Measurements from ENCODE around the gene MCM6.
"Not testable (repeated sequence)": the region's sequence is repeated elsewhere in the genome, so short reads cannot be mapped to it uniquely, and the experiment has no call there.

Gene MCM6

GRCh38 chr2:135818937-135819610 lies 57.2 kb downstream of the MCM6 start:
- peak; percentile 71 for DNase-seq
- Histone ChIP-seq H2BK120ac (ENCODE audit: low read depth, low read length) (no peak overlapping the region), H2BK5ac (ENCODE audit: low read length) (no peak overlapping the region), H3K79me1 (ENCODE audit: low read length) (no peaks in the 10 kb centered on the region), H2BK15ac (replicated peaks; ENCODE audit: low read depth) (no peak overlapping the region), H3K18ac (ENCODE audit: low read length) (no peak overlapping the region), H3K9ac (ENCODE audit: low read length) (no peak overlapping the region), H3K4ac (ENCODE audit: low read depth, low read length) (no peak overlapping the region), H4K5ac (ENCODE audit: low read length) (no peak overlapping the region), H3K4me3 (ENCODE audit: low read length) (no peak overlapping the region), H2AK5ac (ENCODE audit: low read length) (no peak overlapping the region), H4K8ac (ENCODE audit: low read depth, low read length) (no peak overlapping the region), H3K27ac (ENCODE audit: low read depth, low read length) (no peak overlapping the region), H3K23ac (ENCODE audit: low read length) (no peak overlapping the region), H3K56ac (ENCODE audit: low read length) (no peak overlapping the region), H3K36me3 (ENCODE audit: control insufficient read depth, insufficient read depth, low read length) (no peaks in the 10 kb centered on the region), H3K4me2 (ENCODE audit: low read length) (no peak overlapping the region), H3K79me2 (ENCODE audit: control insufficient read depth, insufficient read depth, low read length) (no peaks in the 10 kb centered on the region), H3K27me3 (ENCODE audit: insufficient read depth, low read length, poor library complexity) (no peaks in the 10 kb centered on the region), H3K4me1 (ENCODE audit: control insufficient read depth, low read depth, low read length) (no peaks in the 10 kb centered on the region)
- WGBS (ENCODE audit: extremely low coverage, insufficient coverage, low lambda C conversion rate), result no CpG with 5 or more reads among the region's 8 CpGs

- no peak overlapping the region for H2BK5ac ChIP-seq (ENCODE audit: low read length)
- no peaks in the 10 kb centered on the region for H3K79me2 ChIP-seq (ENCODE audit: control insufficient read depth, insufficient read depth, low read length)
- no peaks in the 10 kb centered on the region for H3K36me3 ChIP-seq (ENCODE audit: control insufficient read depth, insufficient read depth, low read length)
- no peaks in the 10 kb centered on the region for H3K27me3 ChIP-seq (ENCODE audit: insufficient read depth, low read length, poor library complexity)
- H3K4ac ChIP-seq (ENCODE audit: low read depth, low read length), result no peak overlapping the region
- no CpG with 5 or more reads among the region's 4 CpGs for WGBS (ENCODE audit: extremely low coverage, insufficient coverage, low lambda C conversion rate)
- H2BK120ac ChIP-seq (ENCODE audit: low read depth, low read length), result no peak overlapping the region
- H3K56ac ChIP-seq (ENCODE audit: low read length), result no peak overlapping the region
- no peak overlapping the region for H3K4me2 ChIP-seq (ENCODE audit: low read length)
- H3K18ac ChIP-seq (ENCODE audit: low read length), result no peak overlapping the region
- H3K79me1 ChIP-seq (ENCODE audit: low read length), result no peaks in the 10 kb centered on the region
- H3K4me3 ChIP-seq (ENCODE audit: low read length), result no peak overlapping the region
- no peak overlapping the region for H3K9ac ChIP-seq (ENCODE audit: low read length)
- no peak overlapping the region for H3K23ac ChIP-seq (ENCODE audit: low read length)
- H4K5ac ChIP-seq (ENCODE audit: low read length), result no peak overlapping the region
- H2AK5ac ChIP-seq (ENCODE audit: low read length), result no peak overlapping the region
- H4K8ac ChIP-seq (ENCODE audit: low read depth, low read length), result no peak overlapping the region
- no peak overlapping the region for H2BK15ac ChIP-seq (replicated peaks; ENCODE audit: low read depth)
- no peak for DNase-seq
- H3K27ac ChIP-seq (ENCODE audit: low read depth, low read length), result no peak overlapping the region
- no peaks in the 10 kb centered on the region for H3K4me1 ChIP-seq (ENCODE audit: control insufficient read depth, low read depth, low read length)
Observed at GRCh38 chr2:135817951-135818350, 58.3 kb downstream of the MCM6 start.

- DNase-seq, result no peak
- whole genome bisulfite sequencing (ENCODE audit: extremely low coverage, insufficient coverage, low lambda C conversion rate), result no CpG with 5 or more reads among the region's 18 CpGs
Observed at GRCh38 chr2:135817466-135817865, 58.8 kb downstream of the MCM6 start.

GRCh38 chr2:135815269-135815668 lies 61.0 kb downstream of the MCM6 start:
- Histone ChIP-seq H3K4me3 (ENCODE audit: low read length) (no peak overlapping the region), H3K27ac (ENCODE audit: low read depth, low read length) (no peak overlapping the region), H3K36me3 (ENCODE audit: control insufficient read depth, insufficient read depth, low read length) (no peaks in the 10 kb centered on the region), H3K79me1 (ENCODE audit: low read length) (no peaks in the 10 kb centered on the region), H3K4ac (ENCODE audit: low read depth, low read length) (no peak overlapping the region), H2AK5ac (ENCODE audit: low read length) (no peak overlapping the region), H2BK15ac (replicated peaks; ENCODE audit: low read depth) (no peak overlapping the region), H3K4me1 (ENCODE audit: control insufficient read depth, low read depth, low read length) (no peaks in the 10 kb centered on the region), H3K27me3 (ENCODE audit: insufficient read depth, low read length, poor library complexity) (no peaks in the 10 kb centered on the region), H3K9ac (ENCODE audit: low read length) (no peak overlapping the region), H3K79me2 (ENCODE audit: control insufficient read depth, insufficient read depth, low read length) (no peaks in the 10 kb centered on the region), H4K5ac (ENCODE audit: low read length) (no peak overlapping the region), H2BK120ac (ENCODE audit: low read depth, low read length) (no peak overlapping the region), H3K4me2 (ENCODE audit: low read length) (no peak overlapping the region), H3K56ac (ENCODE audit: low read length) (no peak overlapping the region), H2BK5ac (ENCODE audit: low read length) (no peak overlapping the region), H3K18ac (ENCODE audit: low read length) (no peak overlapping the region), H3K23ac (ENCODE audit: low read length) (no peak overlapping the region), H4K8ac (ENCODE audit: low read depth, low read length) (no peak overlapping the region)
- WGBS (ENCODE audit: extremely low coverage, insufficient coverage, low lambda C conversion rate), result no CpG with 5 or more reads among the region's 3 CpGs
- DNase-seq, result no peak

More at GRCh38 chr2:135817466-135817865, 58.8 kb downstream of the MCM6 start:
- H2AK5ac ChIP-seq (ENCODE audit: low read length), result no peak overlapping the region
- no peak overlapping the region for H3K23ac ChIP-seq (ENCODE audit: low read length)
- H4K5ac ChIP-seq (ENCODE audit: low read length), result no peak overlapping the region
- no peaks in the 10 kb centered on the region for H3K79me2 ChIP-seq (ENCODE audit: control insufficient read depth, insufficient read depth, low read length)
- no peak overlapping the region for H2BK120ac ChIP-seq (ENCODE audit: low read depth, low read length)
- H3K9ac ChIP-seq (ENCODE audit: low read length), result no peak overlapping the region
- H3K56ac ChIP-seq (ENCODE audit: low read length), result no peak overlapping the region
- H2BK15ac ChIP-seq (replicated peaks; ENCODE audit: low read depth), result no peak overlapping the region
- H3K27me3 ChIP-seq (ENCODE audit: insufficient read depth, low read length, poor library complexity), result no peaks in the 10 kb centered on the region
- H4K8ac ChIP-seq (ENCODE audit: low read depth, low read length), result no peak overlapping the region
- H3K4ac ChIP-seq (ENCODE audit: low read depth, low read length), result no peak overlapping the region
- no peaks in the 10 kb centered on the region for H3K79me1 ChIP-seq (ENCODE audit: low read length)
- no peak overlapping the region for H3K27ac ChIP-seq (ENCODE audit: low read depth, low read length)
- H2BK5ac ChIP-seq (ENCODE audit: low read length), result no peak overlapping the region
- H3K18ac ChIP-seq (ENCODE audit: low read length), result no peak overlapping the region
- no peaks in the 10 kb centered on the region for H3K36me3 ChIP-seq (ENCODE audit: control insufficient read depth, insufficient read depth, low read length)
- no peak overlapping the region for H3K4me3 ChIP-seq (ENCODE audit: low read length)
- H3K4me1 ChIP-seq (ENCODE audit: control insufficient read depth, low read depth, low read length), result no peaks in the 10 kb centered on the region
- no peak overlapping the region for H3K4me2 ChIP-seq (ENCODE audit: low read length)

- Histone ChIP-seq H3K18ac (ENCODE audit: low read length) (no peak overlapping the region), H3K36me3 (ENCODE audit: control insufficient read depth, insufficient read depth, low read length) (no peaks in the 10 kb centered on the region), H2BK5ac (ENCODE audit: low read length) (no peak overlapping the region), H3K9ac (ENCODE audit: low read length) (no peak overlapping the region), H2BK120ac (ENCODE audit: low read depth, low read length) (no peak overlapping the region), H3K27me3 (ENCODE audit: insufficient read depth, low read length, poor library complexity) (no peaks in the 10 kb centered on the region), H2AK5ac (ENCODE audit: low read length) (no peak overlapping the region), H4K8ac (ENCODE audit: low read depth, low read length) (no peak overlapping the region), H3K4ac (ENCODE audit: low read depth, low read length) (no peak overlapping the region), H3K23ac (ENCODE audit: low read length) (no peak overlapping the region), H3K4me1 (ENCODE audit: control insufficient read depth, low read depth, low read length) (no peaks in the 10 kb centered on the region), H3K79me1 (ENCODE audit: low read length) (no peaks in the 10 kb centered on the region), H3K4me3 (ENCODE audit: low read length) (no peak overlapping the region), H2BK15ac (replicated peaks; ENCODE audit: low read depth) (no peak overlapping the region), H3K27ac (ENCODE audit: low read depth, low read length) (no peak overlapping the region), H3K4me2 (ENCODE audit: low read length) (no peak overlapping the region), H4K5ac (ENCODE audit: low read length) (no peak overlapping the region), H3K79me2 (ENCODE audit: control insufficient read depth, insufficient read depth, low read length) (no peaks in the 10 kb centered on the region), H3K56ac (ENCODE audit: low read length) (no peak overlapping the region)
- no CpG with 5 or more reads among the region's 2 CpGs for WGBS (ENCODE audit: extremely low coverage, insufficient coverage, low lambda C conversion rate)
- DNase-seq, result no peak
Observed at GRCh38 chr2:135812907-135813511, 63.2 kb downstream of the MCM6 start.

- not testable (repeated sequence) for H3K4ac ChIP-seq (ENCODE audit: low read depth, low read length); H2BK5ac ChIP-seq (ENCODE audit: low read length); DNase-seq; H3K27ac ChIP-seq (ENCODE audit: low read depth, low read length); H3K18ac ChIP-seq (ENCODE audit: low read length); H3K9ac ChIP-seq (ENCODE audit: low read length); H3K79me1 ChIP-seq (ENCODE audit: low read length); H3K56ac ChIP-seq (ENCODE audit: low read length); H3K4me3 ChIP-seq (ENCODE audit: low read length); H3K79me2 ChIP-seq (ENCODE audit: control insufficient read depth, insufficient read depth, low read length); H2BK120ac ChIP-seq (ENCODE audit: low read depth, low read length); H2AK5ac ChIP-seq (ENCODE audit: low read length); H2BK15ac ChIP-seq (replicated peaks; ENCODE audit: low read depth); H4K8ac ChIP-seq (ENCODE audit: low read depth, low read length); H3K4me1 ChIP-seq (ENCODE audit: control insufficient read depth, low read depth, low read length); H3K4me2 ChIP-seq (ENCODE audit: low read length); H3K36me3 ChIP-seq (ENCODE audit: control insufficient read depth, insufficient read depth, low read length); H3K23ac ChIP-seq (ENCODE audit: low read length); H4K5ac ChIP-seq (ENCODE audit: low read length); H3K27me3 ChIP-seq (ENCODE audit: insufficient read depth, low read length, poor library complexity)
- WGBS (ENCODE audit: extremely low coverage, insufficient coverage, low lambda C conversion rate), result no CpG with 5 or more reads among the region's 3 CpGs
Observed at GRCh38 chr2:135807874-135808273, 68.4 kb downstream of the MCM6 start.

All from mesendoderm (in vitro differentiated cells).